CD4-positive, alpha-beta memory T cell (primary cell): ENCODE results near the gene RPS27L. TPM values are rescaled to one million over a fixed set of nuclear protein-coding genes. Genes with fewer than 3 reads are reported as not detected.
A peak's percentile ranks its signal among the peaks of the same experiment; 100 is the strongest.

Experiments used
- CTCF ChIA-PET: fragments of 350-600 bp; sonication (Branson Sonifier 250); formaldehyde crosslinking; loops from one replicate; lab custom pipeline; 2021; ENCODE audit warnings: inconsistent platforms; ENCODE audit not compliant: partially characterized antibody; lab: Charles Lee
- POLR2A ChIA-PET: fragments of 350-600 bp; sonication (Branson Sonifier 250); formaldehyde crosslinking; loops from one replicate; lab custom pipeline; 2021; ENCODE audit not compliant: partially characterized antibody; lab: Charles Lee
- DNase-seq, 5 donors: peaks; one replicate each; pipeline versions ENCODE4 v3.0.0 to v3.0.0-alpha.2; 2020 to 2022; ENCODE audit warnings: mixed read lengths in 1 of 5
- H3K27ac ChIP-seq: one replicate; pipeline ENCODE4 v1.7.0; 2013; ENCODE audit warnings: low read depth, low read length
- H3K27me3 ChIP-seq: 2 replicates; pipeline ENCODE4 v1.7.0; 2013; ENCODE audit warnings: mild to moderate bottlenecking, low read length, moderate library complexity; ENCODE audit not compliant: insufficient read depth
- H3K36me3 ChIP-seq: 2 replicates; pipeline ENCODE4 v1.7.0; 2013; ENCODE audit warnings: mild to moderate bottlenecking, low read length, moderate library complexity; ENCODE audit not compliant: insufficient read depth
- H3K4me1 ChIP-seq: 2 replicates; pipeline ENCODE4 v1.7.0; 2013; ENCODE audit warnings: mild to moderate bottlenecking, low read length, moderate library complexity; ENCODE audit not compliant: insufficient read depth
- H3K4me3 ChIP-seq, 2 donors: one replicate each; pipeline ENCODE4 v1.7.0; 2013; ENCODE audit warnings: low read length in 2 of 2, mild to moderate bottlenecking in 1 of 2
- H3K9me3 ChIP-seq, 2 donors: one replicate each; pipeline ENCODE4 v1.7.0; 2013; ENCODE audit warnings: low read length in 2 of 2, control low read depth in 1 of 2; ENCODE audit not compliant: control insufficient read depth in 1 of 2
- H3K27ac Mint-ChIP-seq, 7 donors: one replicate each; pipeline ENCODE4 v1.8.0; 2020 to 2021; ENCODE audit warnings: mixed read lengths in 7 of 7, mild to moderate bottlenecking in 6 of 7, inconsistent platforms in 3 of 7, moderate library complexity in 3 of 7
- H3K27me3 Mint-ChIP-seq, 2 donors: one replicate each; pipeline ENCODE4 v1.8.0; 2020 to 2021; ENCODE audit warnings: mixed read lengths in 2 of 2
- H3K36me3 Mint-ChIP-seq, 2 donors: one replicate each; pipeline ENCODE4 v1.8.0; 2020 to 2021; ENCODE audit warnings: mixed read lengths in 2 of 2, inconsistent platforms in 1 of 2, mild to moderate bottlenecking in 1 of 2
- H3K4me1 Mint-ChIP-seq, 4 donors: one replicate each; pipeline ENCODE4 v1.8.0; 2020 to 2021; ENCODE audit warnings: mixed read lengths in 4 of 4, mild to moderate bottlenecking in 1 of 4
- H3K4me3 Mint-ChIP-seq, 8 donors: one replicate each; pipeline ENCODE4 v1.8.0; 2020 to 2021; ENCODE audit warnings: mixed read lengths in 8 of 8, mild to moderate bottlenecking in 7 of 8, moderate library complexity in 6 of 8, inconsistent platforms in 3 of 8
- H3K9me3 Mint-ChIP-seq, 8 donors: one replicate each; pipeline ENCODE4 v1.8.0; 2020 to 2021; ENCODE audit warnings: mixed read lengths in 8 of 8, mild to moderate bottlenecking in 5 of 8, inconsistent platforms in 3 of 8, moderate library complexity in 1 of 8
- intact Hi-C: fragments of 100-400 bp; cut with micrococcal nuclease; formaldehyde crosslinking; loops from one replicate; pipeline ENCODE4 v1.15.1; 2023
- polyA plus RNA-seq, 2 donors: library from polyadenylated mRNA; unstranded; fragments of 300-500 nt; fragmentation: Illumina TruSeq; gene quantifications; one replicate each; pipeline ENCODE4 v1.2.3, GENCODE V29; 2021
- total RNA-seq, 2 experiments: library from RNA; stranded (reverse); gene quantifications; one replicate each; pipeline ENCODE4 v1.2.3, GENCODE V29; 2021

The RPS27L gene
- total and polyA plus RNA-seq, 4 experiments from 2014 or later, result 150 to 211 (median 174) TPM

GRCh38 chr15:63188247-63188925 is 31.1 kb upstream of the RPS27L start:
- Mint-ChIP-seq H3K4me3 (peak overlapping the region; percentile 95 to 99 (median 98)), H3K27ac (peak overlapping the region; percentile 87 to 98 (median 96)), H3K36me3 (peaks cover 0 to 20% of the 10 kb centered on the region in 2 donors), H3K27me3 (no peaks in the 10 kb centered on the region), H3K9me3 (no peaks in the 10 kb centered on the region), H3K4me1 (peaks cover 31 to 48% (median 38%) of the 10 kb centered on the region in 4 donors)
- Histone ChIP-seq H3K4me3 (peak overlapping the region; percentile 33 to 80), H3K4me1 (peaks cover 37% of the 10 kb centered on the region), H3K27ac (peak overlapping the region; percentile 93), H3K9me3 (no peaks in the 10 kb centered on the region), H3K27me3 (no peaks in the 10 kb centered on the region), H3K36me3 (no peaks in the 10 kb centered on the region)
- ChIA-PET CTCF (interaction anchor here (0.6 to 1.1 kb wide), 2 partner anchors 29 to 90 kb away, joined by 3 to 4 read pairs; no protein-coding TSS in a partner anchor), POLR2A (interaction anchor here (0.8 to 1.9 kb wide), 8 partner anchors 9 to 140 kb away, joined by 3 to 12 read pairs (median 3); partner anchors contain the start of gene RPS27L)
- intact Hi-C loops, result loop anchor here (10.0 kb wide), 1 partner anchor 216 kb away; no protein-coding TSS in a partner anchor
- DNase-seq, result no peak

GRCh38 chr15:63187589-63188226 is 30.4 kb upstream of the RPS27L start:
- intact Hi-C loops, result loop anchor here (10.0 kb wide), 1 partner anchor 217 kb away; no protein-coding TSS in a partner anchor
- Histone ChIP-seq H3K27me3 (no peaks in the 10 kb centered on the region), H3K4me1 (peaks cover 30% of the 10 kb centered on the region), H3K27ac (no peak overlapping the region), H3K9me3 (no peaks in the 10 kb centered on the region), H3K36me3 (no peaks in the 10 kb centered on the region), H3K4me3 (no peak overlapping the region)
- CTCF ChIA-PET, result interaction anchor here (0.6 kb wide), 1 partner anchor 30 kb away, joined by 3 read pairs; no protein-coding TSS in a partner anchor
- Mint-ChIP-seq H3K27ac (no peak overlapping the region), H3K4me3 (peak overlapping the region in 3 of 8 donors; percentile 95 to 98 (median 95)), H3K4me1 (peaks cover 28 to 41% (median 33%) of the 10 kb centered on the region in 4 donors), H3K9me3 (no peaks in the 10 kb centered on the region), H3K36me3 (peaks cover 0 to 19% of the 10 kb centered on the region in 2 donors), H3K27me3 (no peaks in the 10 kb centered on the region)
- DNase-seq, result no peak
- POLR2A ChIA-PET, result interaction anchor here (1.9 kb wide), 1 partner anchor 22 kb away, joined by 6 read pairs; no protein-coding TSS in a partner anchor

GRCh38 chr15:63186065-63186464 is 28.8 kb upstream of the RPS27L start:
- H3K4me1 Mint-ChIP-seq, result peaks cover 14 to 25% (median 19%) of the 10 kb centered on the region in 4 donors
- H3K27me3 ChIP-seq, result no peaks in the 10 kb centered on the region
- intact Hi-C loops, result loop anchor here (10.0 kb wide), 1 partner anchor 219 kb away; no protein-coding TSS in a partner anchor
- H3K4me3 Mint-ChIP-seq, result peak overlapping the region in 1 of 8 donors; percentile 4
- H3K27ac Mint-ChIP-seq, result no peak overlapping the region
- POLR2A ChIA-PET, result no interaction called here
- H3K9me3 ChIP-seq, result no peaks in the 10 kb centered on the region
- H3K4me3 ChIP-seq, result no peak overlapping the region
- H3K9me3 Mint-ChIP-seq, result no peaks in the 10 kb centered on the region
- no peak overlapping the region for H3K27ac ChIP-seq
- CTCF ChIA-PET, result interaction anchor here (1.9 kb wide), 1 partner anchor 8 kb away, joined by 9 read pairs; no protein-coding TSS in a partner anchor
- peaks cover 15% of the 10 kb centered on the region for H3K4me1 ChIP-seq
- DNase-seq, result no peak
- peaks cover 0 to 12% of the 10 kb centered on the region in 2 donors for H3K36me3 Mint-ChIP-seq
- H3K36me3 ChIP-seq, result no peaks in the 10 kb centered on the region
- no peaks in the 10 kb centered on the region for H3K27me3 Mint-ChIP-seq

- H3K36me3 Mint-ChIP-seq, result peaks cover 0 to 8% of the 10 kb centered on the region in 2 donors
- H3K4me1 ChIP-seq, result peaks cover 6% of the 10 kb centered on the region
- H3K9me3 Mint-ChIP-seq, result no peaks in the 10 kb centered on the region
- POLR2A ChIA-PET, result no interaction called here
- no peaks in the 10 kb centered on the region for H3K27me3 Mint-ChIP-seq
- H3K4me3 Mint-ChIP-seq, result no peak overlapping the region
- DNase-seq, result no peak
- H3K27me3 ChIP-seq, result no peaks in the 10 kb centered on the region
- CTCF ChIA-PET, result interaction anchor here (0.7 to 2.1 kb wide), 5 partner anchors 9 to 216 kb away, joined by 3 to 9 read pairs (median 3); partner anchors contain the start of gene RPS27L
- no peaks in the 10 kb centered on the region for H3K36me3 ChIP-seq
- no peak overlapping the region for H3K4me3 ChIP-seq
- intact Hi-C loops, result loop anchor here (10.0 kb wide), 1 partner anchor 220 kb away; no protein-coding TSS in a partner anchor
- no peak overlapping the region for H3K27ac ChIP-seq
- peaks cover 6 to 16% (median 12%) of the 10 kb centered on the region in 4 donors for H3K4me1 Mint-ChIP-seq
- H3K27ac Mint-ChIP-seq, result no peak overlapping the region
- H3K9me3 ChIP-seq, result no peaks in the 10 kb centered on the region
These were observed 27.9 kb upstream of the RPS27L start for GRCh38 chr15:63185206-63185605.

GRCh38 chr15:63181648-63182047 is 24.4 kb upstream of the RPS27L start:
- Histone ChIP-seq H3K27me3 (no peaks in the 10 kb centered on the region), H3K4me1 (no peaks in the 10 kb centered on the region), H3K27ac (no peak overlapping the region), H3K36me3 (no peaks in the 10 kb centered on the region), H3K4me3 (no peak overlapping the region), H3K9me3 (no peaks in the 10 kb centered on the region)
- DNase-seq, result no peak
- no peak overlapping the region for H3K27ac Mint-ChIP-seq
- no peaks in the 10 kb centered on the region for H3K36me3 Mint-ChIP-seq
- CTCF ChIA-PET, result no interaction called here
- POLR2A ChIA-PET, result no interaction called here
- intact Hi-C loops, result loop anchor here (10.0 kb wide), 1 partner anchor 223 kb away; no protein-coding TSS in a partner anchor
- H3K27me3 Mint-ChIP-seq, result no peaks in the 10 kb centered on the region
- H3K4me3 Mint-ChIP-seq, result no peak overlapping the region
- no peaks in the 10 kb centered on the region for H3K9me3 Mint-ChIP-seq
- no peaks in the 10 kb centered on the region for H3K4me1 Mint-ChIP-seq

- Mint-ChIP-seq H3K4me3 (no peak overlapping the region), H3K27ac (no peak overlapping the region), H3K27me3 (no peaks in the 10 kb centered on the region), H3K4me1 (no peaks in the 10 kb centered on the region), H3K9me3 (no peaks in the 10 kb centered on the region), H3K36me3 (no peaks in the 10 kb centered on the region)
- ChIA-PET CTCF (interaction anchor here (1.0 kb wide), 1 partner anchor 44 kb away, joined by 3 read pairs; no protein-coding TSS in a partner anchor), POLR2A (no interaction called here)
- no peaks in the 10 kb centered on the region for H3K9me3 ChIP-seq
- no peaks in the 10 kb centered on the region for H3K36me3 ChIP-seq
- intact Hi-C loops, result loop anchor here (10.0 kb wide), 1 partner anchor 224 kb away; no protein-coding TSS in a partner anchor
- H3K4me3 ChIP-seq, result no peak overlapping the region
- no peaks in the 10 kb centered on the region for H3K4me1 ChIP-seq
- no peak for DNase-seq
- H3K27me3 ChIP-seq, result no peaks in the 10 kb centered on the region
- no peak overlapping the region for H3K27ac ChIP-seq
These were observed 23.5 kb upstream of the RPS27L start for GRCh38 chr15:63180746-63181145.

GRCh38 chr15:63178034-63178433 is 20.8 kb upstream of the RPS27L start:
- Histone ChIP-seq H3K4me3 (no peak overlapping the region), H3K27me3 (no peaks in the 10 kb centered on the region), H3K9me3 (no peaks in the 10 kb centered on the region), H3K27ac (no peak overlapping the region), H3K4me1 (no peaks in the 10 kb centered on the region), H3K36me3 (no peaks in the 10 kb centered on the region)
- H3K27ac Mint-ChIP-seq, result no peak overlapping the region
- no peaks in the 10 kb centered on the region for H3K4me1 Mint-ChIP-seq
- ChIA-PET POLR2A (interaction anchor here (1.4 to 1.5 kb wide), 2 partner anchors 14 to 21 kb away, joined by 4 to 6 read pairs; partner anchors contain the start of gene RPS27L), CTCF (no interaction called here)
- DNase-seq, result no peak
- no peaks in the 10 kb centered on the region for H3K9me3 Mint-ChIP-seq
- intact Hi-C loops, result no loop called here
- H3K36me3 Mint-ChIP-seq, result no peaks in the 10 kb centered on the region
- no peaks in the 10 kb centered on the region for H3K27me3 Mint-ChIP-seq
- H3K4me3 Mint-ChIP-seq, result no peak overlapping the region
